ENCODE measurements around the gene C20orf96. TPM values are rescaled to one million over a fixed set of nuclear protein-coding genes. Genes with fewer than 3 reads are reported as not detected.
"Not testable (repeated sequence)": the region's sequence is repeated elsewhere in the genome, so short reads cannot be mapped to it uniquely, and the experiment has no call there.

Gene C20orf96
- total RNA-seq, 1 donor, result 4.8 TPM

DNA sequence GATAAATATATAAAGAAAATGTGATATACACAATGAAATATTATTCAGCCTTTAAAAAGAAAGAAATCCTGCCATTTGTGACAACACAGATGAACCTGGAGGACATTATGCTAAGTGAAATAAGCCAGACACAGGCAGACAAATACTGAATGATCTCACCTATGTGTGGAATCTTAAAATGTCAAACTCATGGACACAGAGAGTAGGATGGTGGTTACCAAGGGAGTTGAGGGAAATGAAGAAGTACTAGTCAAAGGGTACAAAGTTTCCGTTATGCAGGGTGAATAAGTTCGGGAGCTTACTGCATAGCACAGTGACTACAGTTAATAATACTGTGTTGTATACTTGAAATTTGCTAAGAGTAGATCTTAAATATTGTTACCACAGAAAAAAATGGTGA lies 47.6 kb downstream of the C20orf96 start:
- DNase-seq (ENCODE audit: low read depth in 2 of 3, low spot score in 2 of 3), result no peak

DNA sequence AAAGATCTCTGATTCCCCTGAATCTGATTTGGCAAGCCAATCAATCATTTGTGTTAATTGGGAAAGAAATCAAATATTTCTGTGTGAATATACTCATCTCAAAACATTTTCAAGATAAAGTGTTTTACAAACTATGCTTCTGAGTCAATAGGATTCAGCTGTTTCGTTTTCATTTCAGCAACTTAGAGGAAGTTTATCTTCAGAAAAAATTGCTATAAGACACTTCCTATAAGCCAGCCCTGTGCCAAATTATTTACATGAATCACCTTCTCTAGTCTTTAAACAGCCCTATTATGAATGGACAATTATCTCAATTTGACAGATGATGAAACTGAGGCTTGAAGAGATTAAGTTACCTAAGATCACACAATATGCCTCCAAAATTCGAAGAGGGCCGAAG lies 52.6 kb downstream of the C20orf96 start:
- peak in 2 of 3 donors; percentile 31 to 70 for DNase-seq (ENCODE audit: low read depth in 2 of 3, low spot score in 2 of 3)

DNA sequence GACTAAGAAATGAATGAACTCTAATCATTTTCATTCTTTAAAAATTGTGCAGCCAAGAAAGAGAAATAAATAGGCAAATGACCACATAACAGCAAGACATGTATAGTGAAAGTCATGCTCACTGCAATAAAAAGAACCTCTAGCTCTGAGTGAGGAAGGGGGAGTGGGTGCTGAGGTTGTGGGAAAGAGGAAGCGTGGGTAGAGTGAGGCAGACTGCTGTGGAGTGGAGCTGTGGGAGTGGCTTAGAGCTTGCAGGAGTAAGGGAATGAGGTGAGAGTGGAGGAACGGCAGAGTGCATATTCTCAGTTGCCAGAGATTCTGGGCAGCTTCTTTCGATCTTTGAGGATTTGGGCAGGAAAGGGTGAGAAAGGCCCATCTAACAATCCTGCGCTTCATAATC lies 53.1 kb downstream of the C20orf96 start:
- peak in 2 of 3 donors; percentile 59 to 73 for DNase-seq (ENCODE audit: low read depth in 2 of 3, low spot score in 2 of 3)

- DNase-seq (ENCODE audit: low read depth in 2 of 3, low spot score in 2 of 3), result no peak
Measured at GRCh38 chr20:235891-236290, 54.7 kb downstream of the C20orf96 start.

GRCh38 chr20:227439-228105 lies 63.0 kb downstream of the C20orf96 start:
- DNase-seq (ENCODE audit: low read depth in 2 of 3, low spot score in 2 of 3), result peak in 2 of 3 donors; percentile 22 to 68

DNA sequence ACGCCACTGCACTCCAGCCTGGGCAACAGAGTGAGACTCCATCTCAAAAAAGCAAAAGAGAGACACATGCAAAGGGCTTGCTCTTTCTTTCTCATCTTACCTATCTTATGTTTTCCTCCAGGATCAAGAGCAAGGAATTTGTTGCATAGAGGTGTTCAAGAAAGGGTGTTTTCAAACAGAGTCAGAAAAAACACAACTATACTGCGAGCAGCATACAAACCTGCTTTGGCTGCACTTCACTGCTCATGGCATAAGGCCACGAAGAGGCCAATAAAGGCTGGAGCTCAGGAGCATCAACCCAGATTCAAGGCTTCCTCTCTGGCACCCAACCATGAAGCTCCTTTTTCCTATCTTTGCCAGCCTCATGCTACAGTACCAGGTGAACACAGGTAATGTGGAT lies 63.6 kb downstream of the C20orf96 start, which contains the start of gene DEFB129:
Gene DEFB129, plus strand, starts transcription at position 301 of the 400 bp plus-strand sequence. Its CDS starts 31 bp downstream, at position 332.
- no peak for DNase-seq (ENCODE audit: low read depth in 2 of 3, low spot score in 2 of 3)

- DNase-seq (ENCODE audit: low read depth in 2 of 3, low spot score in 2 of 3), result not testable (repeated sequence)
Measured at GRCh38 chr20:225879-226278, 64.7 kb downstream of the C20orf96 start.

DNA sequence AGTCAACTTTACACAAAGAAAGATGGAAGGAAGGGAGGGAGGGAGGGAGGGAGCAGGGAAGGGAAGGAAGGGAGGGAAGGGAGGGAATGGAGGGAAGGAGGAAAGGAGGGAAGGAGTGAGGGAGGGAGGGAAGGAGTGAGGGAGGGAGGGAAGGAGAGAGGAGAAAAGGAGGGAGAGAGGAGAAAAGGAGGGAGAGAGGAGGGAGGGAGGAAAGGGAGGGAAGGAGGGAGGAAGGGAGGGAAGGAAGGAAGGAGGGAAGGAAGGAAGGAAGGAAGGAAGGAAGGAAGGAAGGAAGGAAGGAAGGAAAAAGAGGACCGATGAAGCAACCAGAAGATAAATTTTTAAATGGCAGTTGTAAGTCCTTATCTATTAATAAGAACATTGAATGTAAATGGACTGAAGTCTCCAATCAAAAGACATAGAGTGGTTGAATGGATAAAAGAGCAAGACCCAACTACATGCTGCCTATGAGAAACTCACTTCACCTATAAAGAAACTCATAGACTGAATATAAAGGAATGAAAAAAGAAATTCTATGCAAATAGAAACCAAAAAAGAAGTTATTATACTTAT lies 69.2 kb downstream of the C20orf96 start:
- DNase-seq (ENCODE audit: low read depth in 2 of 3, low spot score in 2 of 3), result no peak

Other genes starting within 250 kb of the C20orf96 start
- not detected for gene DEFB125, start 203.1 kb downstream of the C20orf96 start, total RNA-seq
- gene DEFB126, start 148.2 kb downstream of the C20orf96 start, total RNA-seq, result not detected
- not detected for gene DEFB127, start 133.3 kb downstream of the C20orf96 start, total RNA-seq
- gene DEFB128, start 101.0 kb downstream of the C20orf96 start, total RNA-seq, result not detected
- not detected for gene DEFB129, start 63.5 kb downstream of the C20orf96 start, total RNA-seq
- not detected for gene DEFB132, start 33.0 kb downstream of the C20orf96 start, total RNA-seq
- 27.7 TPM for gene ZCCHC3, start 6.8 kb upstream of the C20orf96 start, total RNA-seq
- 12.4 TPM for gene SOX12, start 34.8 kb upstream of the C20orf96 start, total RNA-seq
- gene NRSN2, start 56.4 kb upstream of the C20orf96 start, total RNA-seq, result 20.5 TPM
- gene TRIB3, start 90.0 kb upstream of the C20orf96 start, total RNA-seq, result 33.1 TPM
- 91.8 TPM for gene RBCK1, start 117.5 kb upstream of the C20orf96 start, total RNA-seq
- gene TBC1D20, start 171.8 kb upstream of the C20orf96 start, total RNA-seq, result 32.9 TPM